Measurements from ENCODE around the gene NKAPD1.

- TF ChIP-seq POLR2A (IDR thresholded peaks at IDR 0.05) (peak in 1 of 4 donors; percentile 76), CTCF (IDR thresholded peaks at IDR 0.05) (peak in 5 of 6 experiments; percentile 23 to 71 (median 48)), EP300 (IDR thresholded peaks at IDR 0.05) (no peak), POLR2AphosphoS5 (IDR thresholded peaks at IDR 0.05) (peak; percentile 93 to 94)
Observed at GRCh38 chr11:112086422-112087191, 12.5 kb downstream of the NKAPD1 start, which contains the start of the genes SDHD and TIMM8B.
